SK-N-SH (cell line): ENCODE measurements around the gene GRIPAP1. TPM values are rescaled to one million over a fixed set of nuclear protein-coding genes. Genes with fewer than 3 reads are reported as not detected.

Experiments used
- CTCF ChIA-PET: fragments of 300-600, 350-600 bp; formaldehyde crosslinking; extraction: SDS; loops from one replicate; lab custom pipeline; 2021; lab: Yijun Ruan, JAX
- POLR2A ChIA-PET: fragments of 350-600 bp; sonication (Branson Sonifier 250); formaldehyde crosslinking; extraction: SDS; loops from one replicate; lab custom pipeline; 2020; ENCODE audit warnings: antibody characterized with exemption, inconsistent platforms; lab: Yijun Ruan, JAX
- DNase-seq: peaks from one replicate; pipeline ENCODE4 v3.0.0; 2012
- H2AFZ ChIP-seq: fragments of 200-600 bp; sonication (generic); 2 replicates; pipeline ENCODE4 v1.8.1; 2016; ENCODE audit warnings: antibody characterized with exemption, mild to moderate bottlenecking, low read depth
- H3F3A ChIP-seq: fragments of 200-600 bp; sonication (generic); replicated peaks from 2 replicates; pipeline ENCODE3; 2016; ENCODE audit warnings: antibody characterized with exemption, mild to moderate bottlenecking; ENCODE audit not compliant: insufficient read depth
- H3K27ac ChIP-seq, 2 experiments: fragments of 200-500 bp in 1 of 2; fragments of 200-600 bp in 1 of 2; sonication (Bioruptor generic) in 1 of 2; sonication (generic), shearing (Covaris generic) in 1 of 2; 2 replicates each; pipeline versions ENCODE4 v1.5.1 to v1.6.1; 2014 to 2016; ENCODE audit warnings: low read depth in 2 of 2, inconsistent platforms in 1 of 2, low read length in 1 of 2, mild to moderate bottlenecking in 1 of 2, mixed read lengths in 1 of 2
- H3K27me3 ChIP-seq: fragments of 200-600 bp; sonication (generic), shearing (Covaris generic); 2 replicates; pipeline ENCODE4 v1.6.1; 2016; ENCODE audit warnings: mixed run types; ENCODE audit not compliant: insufficient read depth
- H3K36me3 ChIP-seq, 2 experiments: fragments of 200-500 bp in 1 of 2; fragments of 200-600 bp in 1 of 2; sonication (Bioruptor generic) in 1 of 2; sonication (generic) in 1 of 2; replicated peaks in 1 of 2; 2 replicates each; pipeline versions ENCODE3 to v1.5.1; 2014 to 2016; ENCODE audit warnings: low read length in 1 of 2, mild to moderate bottlenecking in 1 of 2; ENCODE audit not compliant: insufficient read depth in 2 of 2, control insufficient read depth in 1 of 2
- H3K4me1 ChIP-seq, 2 experiments: fragments of 200-500 bp in 1 of 2; fragments of 200-600 bp in 1 of 2; sonication (Bioruptor generic) in 1 of 2; sonication (generic), shearing (Covaris generic) in 1 of 2; 2 replicates each; pipeline versions ENCODE4 v1.5.1 to v1.6.1; 2014 to 2016; ENCODE audit warnings: low read depth in 1 of 2, low read length in 1 of 2, mixed run types in 1 of 2; ENCODE audit not compliant: insufficient read depth in 2 of 2, control insufficient read depth in 1 of 2
- H3K4me2 ChIP-seq: fragments of 200-600 bp; sonication (generic), shearing (Covaris generic); 2 replicates; pipeline ENCODE4 v1.6.1; 2017; ENCODE audit warnings: mixed run types
- H3K4me3 ChIP-seq, 2 experiments: fragments of 200-500 bp in 1 of 2; fragments of 200-600 bp in 1 of 2; sonication (Bioruptor generic) in 1 of 2; sonication (generic), shearing (Covaris generic) in 1 of 2; 2 replicates each; pipeline versions ENCODE4 v1.5.1 to v1.8.1; 2014 to 2016; ENCODE audit warnings: low read depth in 2 of 2, inconsistent platforms in 1 of 2, low read length in 1 of 2, mild to moderate bottlenecking in 1 of 2, mixed read lengths in 1 of 2, moderate library complexity in 1 of 2
- H3K79me2 ChIP-seq: fragments of 200-600 bp; sonication (generic); 2 replicates; pipeline ENCODE4 v1.8.1; 2017; ENCODE audit warnings: mild to moderate bottlenecking; ENCODE audit not compliant: insufficient read depth
- H3K9ac ChIP-seq: fragments of 200-600 bp; sonication (generic); 2 replicates; pipeline ENCODE4 v1.6.1; 2017; ENCODE audit warnings: mixed run types
- H3K9me2 ChIP-seq: fragments of 200-600 bp; sonication (generic); 2 replicates; pipeline ENCODE4 v1.6.1; 2017; ENCODE audit warnings: mixed run types
- H3K9me3 ChIP-seq: fragments of 200-600 bp; sonication (generic); 2 replicates; pipeline ENCODE4 v1.6.1; 2017; ENCODE audit warnings: mixed run types, mild to moderate bottlenecking, moderate library complexity
- H4K20me1 ChIP-seq: fragments of 200-600 bp; sonication (generic); 2 replicates; pipeline ENCODE4 v1.6.1; 2017; ENCODE audit warnings: mild to moderate bottlenecking, mixed run types; ENCODE audit not compliant: insufficient read depth
- EP300 ChIP-seq, 2 experiments: IDR thresholded peaks; 2 replicates each; pipeline versions ENCODE4 v1.4.0 to v1.6.1; 2012; ENCODE audit warnings: borderline replicate concordance in 1 of 2, low read depth in 1 of 2, low read length in 1 of 2
- EZH2phosphoT487 ChIP-seq: fragments of 200-600 bp; sonication (generic); IDR thresholded peaks from 2 replicates; pipeline ENCODE4 v1.6.1; 2017; ENCODE audit warnings: low read depth, mixed run types, mild to moderate bottlenecking, antibody characterized with exemption, moderate library complexity, borderline replicate concordance
- FOSL2 ChIP-seq: IDR thresholded peaks from 2 replicates; pipeline ENCODE4 v1.4.0; 2012; ENCODE audit warnings: low read depth, mild to moderate bottlenecking, moderate library complexity, borderline replicate concordance
- FOXM1 ChIP-seq: IDR thresholded peaks from 2 replicates; pipeline ENCODE4 v1.4.0; 2012; ENCODE audit warnings: low read depth, mild to moderate bottlenecking
- GABPA ChIP-seq: IDR thresholded peaks from 2 replicates; pipeline ENCODE4 v1.4.0; 2012; ENCODE audit warnings: low read depth, mild to moderate bottlenecking
- GATA2 ChIP-seq: sonication (generic); formaldehyde crosslinking; IDR thresholded peaks from 2 replicates; pipeline ENCODE4 v1.5.0; 2020; ENCODE audit warnings: mild to moderate bottlenecking, missing genetic modification reagents
- JUND ChIP-seq: IDR thresholded peaks from 2 replicates; pipeline ENCODE4 v1.4.0; 2012
- MXI1 ChIP-seq: IDR thresholded peaks from 2 replicates; pipeline ENCODE4 v1.6.1; 2012; ENCODE audit warnings: mild to moderate bottlenecking, low read depth, low read length, improper control_type of control experiment
- POLR2AphosphoS5 ChIP-seq: IDR thresholded peaks from 2 replicates; pipeline ENCODE4 v1.6.1; 2012; ENCODE audit warnings: low read depth, low read length
- RAD21 ChIP-seq: IDR thresholded peaks from 2 replicates; pipeline ENCODE4 v1.6.1; 2012; ENCODE audit warnings: mild to moderate bottlenecking, low read length
- RXRA ChIP-seq: IDR thresholded peaks from 2 replicates; pipeline ENCODE4 v1.4.0; 2012; ENCODE audit warnings: low read depth, mild to moderate bottlenecking, borderline replicate concordance
- SMC3 ChIP-seq: IDR thresholded peaks from 2 replicates; pipeline ENCODE4 v1.6.1; 2012; ENCODE audit warnings: low read depth, low read length, improper control_type of control experiment
- TAF1 ChIP-seq: IDR thresholded peaks from 2 replicates; pipeline ENCODE4 v1.6.1; 2012; ENCODE audit warnings: low read depth, mild to moderate bottlenecking, low read length, moderate library complexity, borderline replicate concordance
- TCF12 ChIP-seq: IDR thresholded peaks from 2 replicates; pipeline ENCODE4 v1.4.0; 2012
- TEAD4 ChIP-seq: IDR thresholded peaks from 2 replicates; pipeline ENCODE4 v1.4.0; 2012; ENCODE audit warnings: mild to moderate bottlenecking, borderline replicate concordance; ENCODE audit not compliant: insufficient read depth
- WGBS: methylation state at CpG from one replicate; pipeline ENCODE4 v1.1.6; 2017; ENCODE audit warnings: low lambda C conversion rate; 5-methylcytosine and 5-hydroxymethylcytosine counted together
- polyA plus RNA-seq, 3 experiments: library from polyadenylated mRNA; depleted of rRNA; stranded (reverse); fragments of >200 nt; gene quantifications; 2 replicates each; pipeline ENCODE4 v1.2.3, GENCODE V29; 2012
- TF ChIP-seq, protein P1 (sequence below): fragments of 150-350 bp; IDR thresholded peaks from 2 replicates; pipeline ENCODE4 v1.6.1; 2017; ENCODE audit warnings: antibody characterized with exemption, low read length, low read depth, borderline replicate concordance
- TF ChIP-seq, protein P2 (sequence below): IDR thresholded peaks from 2 replicates; pipeline ENCODE4 v1.4.0; 2012; ENCODE audit warnings: low read depth
- TF ChIP-seq, protein P3 (sequence below): fragments of 200-600 bp; sonication (generic); IDR thresholded peaks from 2 replicates; pipeline ENCODE4 v1.6.1; 2017; ENCODE audit warnings: antibody characterized with exemption, mild to moderate bottlenecking, moderate library complexity

The GRIPAP1 gene
- polyA plus RNA-seq, 1 of the 3 experiments (the other 2 are of a cell fraction), result 63.6 TPM

DNA sequence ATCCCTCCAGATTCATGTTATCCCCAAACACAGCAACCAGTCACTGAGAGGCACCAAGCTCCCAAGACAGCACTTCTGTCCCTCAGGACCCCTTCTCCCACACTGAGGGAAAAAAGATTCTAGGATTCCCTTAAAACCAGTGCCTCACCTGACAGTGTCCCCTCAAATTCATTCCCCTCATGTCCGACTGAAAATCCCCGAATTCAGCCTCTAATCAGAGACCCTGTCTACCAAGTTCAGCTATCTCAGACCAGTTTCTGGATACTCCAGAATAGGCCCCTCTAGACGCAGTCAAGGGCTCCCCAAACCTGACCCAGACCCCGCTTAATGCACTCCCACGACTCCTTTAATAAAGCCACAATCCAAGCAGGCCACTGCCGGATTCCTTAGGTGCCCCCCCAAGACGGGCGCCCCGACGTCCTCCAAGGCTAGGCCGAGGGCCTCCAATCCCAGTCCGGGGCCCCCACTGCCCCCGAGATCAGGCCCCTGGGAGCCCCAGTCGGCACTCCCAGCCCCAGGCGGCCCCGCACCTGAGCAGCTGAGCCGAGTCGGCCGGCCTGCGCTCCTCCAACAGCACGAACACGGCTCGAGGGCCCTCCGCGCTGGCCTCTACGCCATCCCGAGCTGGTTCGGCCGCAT lies 40.6 kb upstream of the GRIPAP1 start:
- Histone ChIP-seq H3K9ac (peak overlapping the region; percentile 92), H3K36me3 (peaks cover 2 to 3% of the 10 kb centered on the region in 2 experiments), H3K9me2 (no peaks in the 10 kb centered on the region), H3K4me3 (peak overlapping the region; percentile 63 to 76), H2AFZ (no peak overlapping the region), H3K27ac (peak overlapping the region; percentile 68 to 83), H3K79me2 (peaks cover 46% of the 10 kb centered on the region), H4K20me1 (no peaks in the 10 kb centered on the region), H3K27me3 (peaks cover 14% of the 10 kb centered on the region; the same call in 1 of the 2 replicates), H3F3A (peaks cover 16% of the 10 kb centered on the region), H3K4me1 (peaks cover 8 to 17% of the 10 kb centered on the region in 2 experiments; a peak in 3 of 4 replicates), H3K9me3 (no peaks in the 10 kb centered on the region), H3K4me2 (peak overlapping the region; percentile 81)
- WGBS, result 10% methylated on average over 14 of the region's 29 CpGs
- no peak for DNase-seq
- CTCF ChIA-PET, result interaction anchor here (1.2 to 2.2 kb wide), 2 partner anchors 26 to 411 kb away, joined by 3 to 5 read pairs; no protein-coding TSS in a partner anchor
- POLR2A ChIA-PET, result interaction anchor here (1.5 to 2.1 kb wide), 2 partner anchors 14 to 40 kb away, joined by 5 read pairs; partner anchors contain the start of gene GRIPAP1
- no peak for TF ChIP-seq GABPA
- TF ChIP-seq TEAD4, result no peak
- TF ChIP-seq, protein P1, sequence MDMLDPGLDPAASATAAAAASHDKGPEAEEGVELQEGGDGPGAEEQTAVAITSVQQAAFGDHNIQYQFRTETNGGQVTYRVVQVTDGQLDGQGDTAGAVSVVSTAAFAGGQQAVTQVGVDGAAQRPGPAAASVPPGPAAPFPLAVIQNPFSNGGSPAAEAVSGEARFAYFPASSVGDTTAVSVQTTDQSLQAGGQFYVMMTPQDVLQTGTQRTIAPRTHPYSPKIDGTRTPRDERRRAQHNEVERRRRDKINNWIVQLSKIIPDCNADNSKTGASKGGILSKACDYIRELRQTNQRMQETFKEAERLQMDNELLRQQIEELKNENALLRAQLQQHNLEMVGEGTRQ, result no peak
- TF ChIP-seq TAF1, result no peak
- TF ChIP-seq GATA2 (CRISPR knock-in tag), result no peak
- no peak for TF ChIP-seq POLR2AphosphoS5
- no peak for TF ChIP-seq SMC3
- TF ChIP-seq RAD21, result no peak
- no peak for TF ChIP-seq RXRA
- TF ChIP-seq, protein P2, sequence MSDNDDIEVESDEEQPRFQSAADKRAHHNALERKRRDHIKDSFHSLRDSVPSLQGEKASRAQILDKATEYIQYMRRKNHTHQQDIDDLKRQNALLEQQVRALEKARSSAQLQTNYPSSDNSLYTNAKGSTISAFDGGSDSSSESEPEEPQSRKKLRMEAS, result no peak
- TF ChIP-seq FOXM1, result no peak
- no peak for TF ChIP-seq EZH2phosphoT487

DNA sequence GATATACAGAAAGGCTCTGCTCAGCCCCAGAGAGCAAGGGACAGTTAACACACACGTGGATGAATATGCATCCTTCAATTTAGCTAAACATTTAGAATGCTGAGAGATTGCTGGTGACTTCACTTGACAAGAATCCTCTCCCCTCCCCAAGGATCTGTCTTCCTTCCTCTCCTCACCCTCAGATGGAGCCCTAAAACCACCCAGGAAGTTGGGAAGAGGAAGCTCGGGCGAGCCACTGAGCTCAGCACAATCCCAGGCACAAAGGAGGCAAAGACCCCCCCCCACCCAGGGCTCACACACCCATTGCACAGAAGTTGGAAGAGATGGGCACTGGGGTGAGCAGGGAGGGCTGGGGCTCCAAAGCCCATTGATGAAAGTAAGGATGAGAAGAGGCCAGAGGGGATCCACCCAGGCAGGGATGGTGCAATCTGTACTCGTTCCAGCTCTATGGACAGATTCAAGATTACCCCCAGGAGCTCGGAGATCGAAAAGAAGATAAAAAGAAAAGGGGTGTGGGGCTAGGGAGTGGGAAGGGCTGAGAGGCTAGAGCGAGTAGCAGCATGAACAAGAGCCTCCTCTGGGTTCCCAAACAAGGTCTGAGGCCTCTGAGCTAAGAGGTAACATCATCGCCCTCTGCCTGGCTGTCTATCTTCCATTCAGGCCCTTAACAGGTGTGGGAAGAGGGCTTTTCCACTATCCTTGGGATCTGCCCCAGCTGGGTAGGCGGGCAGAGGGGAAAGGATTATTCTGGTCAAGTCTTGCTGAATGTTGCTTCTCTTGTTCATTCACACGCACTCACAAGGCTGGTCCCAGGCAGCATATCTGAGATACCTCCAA lies 39.9 kb upstream of the GRIPAP1 start:
- 17% methylated on average over 10 of the region's 10 CpGs for WGBS
- Histone ChIP-seq H3K27ac (peak overlapping the region in 1 of 2 experiments; percentile 83; a peak in 3 of 4 replicates), H3K79me2 (peaks cover 46% of the 10 kb centered on the region), H3K9me3 (no peaks in the 10 kb centered on the region), H3K9ac (peak overlapping the region; percentile 92), H2AFZ (no peak overlapping the region), H3K9me2 (no peaks in the 10 kb centered on the region), H3K36me3 (peaks cover 3 to 5% of the 10 kb centered on the region in 2 experiments), H4K20me1 (no peaks in the 10 kb centered on the region), H3F3A (peaks cover 16% of the 10 kb centered on the region), H3K27me3 (peaks cover 14% of the 10 kb centered on the region; the same call in 1 of the 2 replicates), H3K4me2 (peak overlapping the region; percentile 81), H3K4me1 (peaks cover 8 to 17% of the 10 kb centered on the region in 2 experiments; a peak in 3 of 4 replicates), H3K4me3 (peak overlapping the region; percentile 63 to 76)
- ChIA-PET POLR2A (interaction anchor here (1.5 to 2.1 kb wide), 2 partner anchors 13 to 40 kb away, joined by 5 read pairs; partner anchors contain the start of gene GRIPAP1), CTCF (interaction anchor here (1.2 kb wide), 1 partner anchor 27 kb away, joined by 3 read pairs; no protein-coding TSS in a partner anchor)
- peak; percentile 29 for DNase-seq
- TF ChIP-seq, protein P2, result peak; percentile 52; the same call in 1 of the 2 replicates
- TF ChIP-seq EP300 (IDR thresholded peaks at IDR 0.05; ENCODE audit: borderline replicate concordance in 1 of 2, low read depth in 1 of 2, low read length in 1 of 2) (no peak), MXI1 (no peak), TCF12 (no peak), JUND (no peak), GABPA (no peak), FOSL2 (peak; percentile 34; the same call in 1 of the 2 replicates), GATA2 (CRISPR knock-in tag) (no peak)
- TF ChIP-seq, protein P3, sequence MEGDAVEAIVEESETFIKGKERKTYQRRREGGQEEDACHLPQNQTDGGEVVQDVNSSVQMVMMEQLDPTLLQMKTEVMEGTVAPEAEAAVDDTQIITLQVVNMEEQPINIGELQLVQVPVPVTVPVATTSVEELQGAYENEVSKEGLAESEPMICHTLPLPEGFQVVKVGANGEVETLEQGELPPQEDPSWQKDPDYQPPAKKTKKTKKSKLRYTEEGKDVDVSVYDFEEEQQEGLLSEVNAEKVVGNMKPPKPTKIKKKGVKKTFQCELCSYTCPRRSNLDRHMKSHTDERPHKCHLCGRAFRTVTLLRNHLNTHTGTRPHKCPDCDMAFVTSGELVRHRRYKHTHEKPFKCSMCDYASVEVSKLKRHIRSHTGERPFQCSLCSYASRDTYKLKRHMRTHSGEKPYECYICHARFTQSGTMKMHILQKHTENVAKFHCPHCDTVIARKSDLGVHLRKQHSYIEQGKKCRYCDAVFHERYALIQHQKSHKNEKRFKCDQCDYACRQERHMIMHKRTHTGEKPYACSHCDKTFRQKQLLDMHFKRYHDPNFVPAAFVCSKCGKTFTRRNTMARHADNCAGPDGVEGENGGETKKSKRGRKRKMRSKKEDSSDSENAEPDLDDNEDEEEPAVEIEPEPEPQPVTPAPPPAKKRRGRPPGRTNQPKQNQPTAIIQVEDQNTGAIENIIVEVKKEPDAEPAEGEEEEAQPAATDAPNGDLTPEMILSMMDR, result no peak
